Karpas-422 (cell line): ENCODE results near the gene HRC. TPM values are rescaled to one million over a fixed set of nuclear protein-coding genes. Genes with fewer than 3 reads are reported as not detected.

Experiments used
- DNase-seq: peaks from one replicate; pipeline ENCODE4 v3.0.0-alpha.2; 2015
- H2AFZ ChIP-seq: fragments of 200-600 bp; sonication (generic); 2 replicates; pipeline ENCODE4 v1.6.1; 2014; ENCODE audit warnings: antibody characterized with exemption, low read length, mixed read lengths
- H3K27ac ChIP-seq: fragments of 200-600 bp; sonication (generic); 2 replicates; pipeline ENCODE4 v1.5.1; 2014; ENCODE audit warnings: mild to moderate bottlenecking, low read length, moderate library complexity
- H3K27me3 ChIP-seq: fragments of 200-600 bp; sonication (generic); 2 replicates; pipeline ENCODE4 v1.6.1; 2014; ENCODE audit warnings: low read length, mixed read lengths
- H3K36me3 ChIP-seq: fragments of 200-600 bp; sonication (generic); 2 replicates; pipeline ENCODE4 v1.6.1; 2014; ENCODE audit warnings: low read length, mixed read lengths; ENCODE audit not compliant: insufficient read depth
- H3K4me1 ChIP-seq: fragments of 200-600 bp; sonication (generic); 2 replicates; pipeline ENCODE4 v1.6.1; 2014; ENCODE audit warnings: mild to moderate bottlenecking, low read length, mixed read lengths
- H3K4me2 ChIP-seq: fragments of 200-600 bp; sonication (generic); 2 replicates; pipeline ENCODE4 v1.6.1; 2014; ENCODE audit warnings: low read length, low read depth, mild to moderate bottlenecking; ENCODE audit not compliant: poor library complexity, severe bottlenecking
- H3K4me3 ChIP-seq: fragments of 200-600 bp; sonication (generic); 2 replicates; pipeline ENCODE4 v1.5.1; 2014; ENCODE audit warnings: mild to moderate bottlenecking, antibody characterized with exemption, low read length, mixed read lengths
- H3K79me2 ChIP-seq: fragments of 200-600 bp; sonication (generic); 2 replicates; pipeline ENCODE4 v1.6.1; 2014; ENCODE audit warnings: mild to moderate bottlenecking, low read length, mixed read lengths
- H3K9ac ChIP-seq: fragments of 200-600 bp; sonication (generic); 2 replicates; pipeline ENCODE4 v1.6.0; 2014; ENCODE audit warnings: low read length
- H3K9me2 ChIP-seq: fragments of 200-600 bp; sonication (generic), shearing (Covaris generic); replicated peaks from 2 replicates; pipeline ENCODE4 v1.6.0; 2014; ENCODE audit warnings: mild to moderate bottlenecking, low read length, moderate library complexity; ENCODE audit not compliant: insufficient read depth
- H3K9me3 ChIP-seq: fragments of 300-700, 200-600 bp; sonication (generic); 2 replicates; pipeline ENCODE4 v1.6.1; 2014; ENCODE audit warnings: low read length, mixed read lengths
- H4K20me1 ChIP-seq: fragments of 200-600 bp; sonication (generic); 2 replicates; pipeline ENCODE4 v1.6.1; 2014; ENCODE audit warnings: mild to moderate bottlenecking, antibody characterized with exemption, low read length, low read depth; ENCODE audit not compliant: insufficient read depth
- total RNA-seq: library from RNA; depleted of rRNA; stranded (reverse); fragments of >200 nt; shearing (Covaris generic); gene quantifications from 2 replicates; pipeline ENCODE4 v1.2.3, GENCODE V29; 2014; ENCODE audit warnings: low replicate concordance

HRC gene
- total RNA-seq, 1 experiment from 2014 or later: not detected

DNA sequence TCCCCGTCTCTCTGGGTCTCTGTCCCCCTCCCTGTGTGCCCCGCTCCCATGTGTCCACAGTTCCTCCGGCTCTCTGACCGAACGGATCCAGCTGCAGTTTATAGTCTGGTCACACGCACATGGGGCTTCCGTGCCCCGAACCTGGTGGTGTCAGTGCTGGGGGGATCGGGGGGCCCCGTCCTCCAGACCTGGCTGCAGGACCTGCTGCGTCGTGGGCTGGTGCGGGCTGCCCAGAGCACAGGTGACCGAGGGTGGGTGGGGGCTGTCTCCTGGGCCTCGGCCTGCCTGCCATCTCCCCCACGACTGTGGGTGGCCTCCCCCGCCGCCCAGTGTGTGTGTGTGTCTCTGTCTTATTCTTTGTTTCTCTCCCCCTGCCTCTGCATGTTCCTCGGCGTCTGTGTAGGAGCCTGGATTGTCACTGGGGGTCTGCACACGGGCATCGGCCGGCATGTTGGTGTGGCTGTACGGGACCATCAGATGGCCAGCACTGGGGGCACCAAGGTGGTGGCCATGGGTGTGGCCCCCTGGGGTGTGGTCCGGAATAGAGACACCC is 12.7 kb upstream of the HRC start:
- no peak for DNase-seq
- no peak overlapping the region for H3K4me3 ChIP-seq
- H3K9me3 ChIP-seq: no peaks in the 10 kb centered on the region
- H3K9ac ChIP-seq: no peak overlapping the region
- no peaks in the 10 kb centered on the region for H3K36me3 ChIP-seq
- no peaks in the 10 kb centered on the region for H3K9me2 ChIP-seq
- H2AFZ ChIP-seq: no peak overlapping the region
- H3K27ac ChIP-seq: no peak overlapping the region
- H4K20me1 ChIP-seq: no peaks in the 10 kb centered on the region
- H3K27me3 ChIP-seq: no peaks in the 10 kb centered on the region
- H3K4me2 ChIP-seq: no peak overlapping the region
- no peaks in the 10 kb centered on the region for H3K4me1 ChIP-seq
- H3K79me2 ChIP-seq: no peaks in the 10 kb centered on the region

GRCh38 chr19:49165865-49166301 is 10.7 kb upstream of the HRC start:
- Histone ChIP-seq H2AFZ (no peak overlapping the region), H3K4me2 (no peak overlapping the region), H3K4me1 (no peaks in the 10 kb centered on the region), H3K79me2 (no peaks in the 10 kb centered on the region), H3K9me3 (no peaks in the 10 kb centered on the region), H3K9ac (no peak overlapping the region), H3K36me3 (no peaks in the 10 kb centered on the region), H3K27ac (no peak overlapping the region), H3K4me3 (no peak overlapping the region), H3K27me3 (no peaks in the 10 kb centered on the region), H3K9me2 (no peaks in the 10 kb centered on the region), H4K20me1 (no peaks in the 10 kb centered on the region)
- DNase-seq: no peak

DNA sequence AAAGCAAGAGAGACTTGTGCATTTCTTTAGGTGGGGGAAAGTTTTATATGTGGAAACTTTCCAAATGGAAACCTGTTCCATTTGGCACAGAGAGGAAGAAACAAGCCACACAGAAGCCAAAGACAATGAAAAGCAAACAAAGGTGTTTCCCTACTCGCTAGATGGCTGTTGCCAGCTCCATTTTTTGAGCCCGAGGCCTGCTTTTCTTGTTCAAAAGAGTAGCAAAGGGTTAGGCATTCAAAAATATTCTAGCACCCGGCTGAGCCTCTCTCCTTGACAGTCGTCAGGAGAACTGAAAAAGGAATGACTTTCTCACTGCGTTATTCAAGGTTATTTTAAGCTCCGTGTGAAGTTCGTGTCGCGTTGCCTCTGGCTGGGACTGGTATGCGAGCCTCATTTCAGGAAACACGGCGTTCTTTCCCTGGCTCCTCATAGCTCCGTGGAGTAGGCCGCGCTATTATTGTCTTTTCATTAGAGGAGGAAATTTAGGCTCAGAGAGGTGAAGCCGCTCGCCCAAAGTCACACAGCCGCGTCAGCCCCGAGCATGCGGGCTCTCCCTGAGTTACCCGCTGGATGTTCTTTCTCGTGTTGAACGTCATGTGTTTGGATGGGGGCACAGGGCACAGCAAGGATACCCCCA is 10.0 kb upstream of the HRC start:
- no peak overlapping the region for H3K9ac ChIP-seq
- no peaks in the 10 kb centered on the region for H3K36me3 ChIP-seq
- no peaks in the 10 kb centered on the region for H4K20me1 ChIP-seq
- H3K27ac ChIP-seq: no peak overlapping the region
- no peak overlapping the region for H3K4me2 ChIP-seq
- no peak overlapping the region for H2AFZ ChIP-seq
- H3K9me3 ChIP-seq: no peaks in the 10 kb centered on the region
- no peaks in the 10 kb centered on the region for H3K9me2 ChIP-seq
- H3K4me1 ChIP-seq: no peaks in the 10 kb centered on the region
- no peak overlapping the region for H3K4me3 ChIP-seq
- DNase-seq: no peak
- no peaks in the 10 kb centered on the region for H3K79me2 ChIP-seq
- H3K27me3 ChIP-seq: no peaks in the 10 kb centered on the region

DNA sequence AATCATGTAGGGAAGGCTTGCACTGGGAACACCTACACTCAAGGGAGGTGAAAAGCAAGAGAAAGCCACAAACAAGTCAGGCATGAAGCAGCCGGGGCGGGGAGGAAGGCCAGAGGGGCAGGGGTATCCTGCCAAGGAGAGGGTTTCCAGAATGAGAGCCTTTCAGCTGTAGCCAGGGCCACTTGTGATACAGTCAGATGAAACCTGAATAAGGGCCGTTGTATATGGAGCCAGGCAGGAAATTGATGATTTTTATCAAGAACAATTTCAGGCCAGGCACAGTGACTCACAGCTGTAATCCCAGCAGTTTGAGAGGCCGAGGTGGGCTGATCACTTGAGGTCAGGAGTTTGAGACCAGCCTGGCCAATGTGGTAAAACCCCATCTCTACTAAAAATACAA is 6.8 kb upstream of the HRC start:
- no peak for DNase-seq
- no peaks in the 10 kb centered on the region for H3K4me1 ChIP-seq
- no peaks in the 10 kb centered on the region for H4K20me1 ChIP-seq
- no peaks in the 10 kb centered on the region for H3K9me3 ChIP-seq
- no peak overlapping the region for H2AFZ ChIP-seq
- 0 out of 2 replicates have a peak, but pooled peaks cover 2% of the 10 kb centered on the region for H3K27me3 ChIP-seq
- H3K4me3 ChIP-seq: no peak overlapping the region
- H3K79me2 ChIP-seq: no peaks in the 10 kb centered on the region
- H3K27ac ChIP-seq: no peak overlapping the region
- H3K4me2 ChIP-seq: no peak overlapping the region
- H3K9ac ChIP-seq: no peak overlapping the region
- H3K9me2 ChIP-seq: no peaks in the 10 kb centered on the region
- H3K36me3 ChIP-seq: no peaks in the 10 kb centered on the region

- no peak for DNase-seq
- no peaks in the 10 kb centered on the region for H3K9me3 ChIP-seq
- no peaks in the 10 kb centered on the region for H3K4me1 ChIP-seq
- no peak overlapping the region for H3K4me3 ChIP-seq
- H2AFZ ChIP-seq: no peak overlapping the region; the same call in 1 of the 2 replicates
- no peaks in the 10 kb centered on the region for H4K20me1 ChIP-seq
- no peak overlapping the region for H3K4me2 ChIP-seq
- 0 out of 2 replicates have a peak, but pooled peaks cover 2% of the 10 kb centered on the region for H3K27me3 ChIP-seq
- no peaks in the 10 kb centered on the region for H3K36me3 ChIP-seq
- no peaks in the 10 kb centered on the region for H3K79me2 ChIP-seq
- no peak overlapping the region for H3K9ac ChIP-seq
- no peaks in the 10 kb centered on the region for H3K9me2 ChIP-seq
- H3K27ac ChIP-seq: no peak overlapping the region
Observed at GRCh38 chr19:49160450-49161189, 5.4 kb upstream of the HRC start.

GRCh38 chr19:49157445-49158224 is 2.4 kb upstream of the HRC start, which contains the start of gene TRPM4:
Gene TRPM4 (plus strand): TSS chr19:49157792. CDS start chr19:49157867, 75 bp downstream.
- H3K79me2 ChIP-seq: no peaks in the 10 kb centered on the region
- H3K9me3 ChIP-seq: no peaks in the 10 kb centered on the region
- DNase-seq: no peak
- H3K9ac ChIP-seq: no peak within 1 kb of the TSS
- no peaks in the 10 kb centered on the region for H4K20me1 ChIP-seq
- no peak within 1 kb of the TSS for H3K4me3 ChIP-seq
- no peaks in the 10 kb centered on the region for H3K4me1 ChIP-seq
- H3K36me3 ChIP-seq: no peaks in the 10 kb centered on the region
- H3K4me2 ChIP-seq: no peak within 1 kb of the TSS
- H2AFZ ChIP-seq: no peak within 1 kb of the TSS
- no peaks in the 10 kb centered on the region for H3K9me2 ChIP-seq
- no peak within 1 kb of the TSS for H3K27ac ChIP-seq
- 0 out of 2 replicates have a peak, but pooled peaks cover 2% of the 10 kb centered on the region for H3K27me3 ChIP-seq

DNA sequence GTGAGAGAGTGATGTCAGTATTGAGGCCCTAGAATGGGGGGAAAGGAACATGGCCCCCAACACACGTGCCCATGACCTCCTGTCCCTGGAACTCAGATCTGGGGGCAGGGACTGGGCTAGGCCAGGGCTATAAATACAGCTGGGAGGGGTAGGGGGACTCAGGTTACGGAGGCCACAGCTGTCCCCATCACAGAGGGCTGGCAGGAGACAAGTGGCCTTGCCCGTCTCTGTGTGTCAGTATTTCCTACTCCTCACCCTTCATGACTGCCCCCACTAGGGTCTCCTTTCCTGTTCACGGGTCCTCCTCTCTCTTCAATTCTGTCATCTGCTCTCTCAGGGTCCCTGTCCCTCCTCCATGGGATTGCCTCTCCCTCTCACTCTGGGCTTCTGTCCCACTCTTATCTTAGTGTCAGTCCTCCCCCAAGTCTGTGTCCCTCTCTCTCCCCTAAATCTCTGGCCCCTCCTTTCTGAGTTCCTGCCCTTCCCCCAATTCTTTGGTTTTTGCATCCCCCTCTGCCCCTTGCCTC is 687 bp upstream of the HRC start:
- Histone ChIP-seq H2AFZ (no peak overlapping the region), H3K4me2 (no peak overlapping the region), H3K79me2 (no peaks in the 10 kb centered on the region), H3K27me3 (0 out of 2 replicates have a peak, but pooled peaks cover 2% of the 10 kb centered on the region), H3K9ac (no peak overlapping the region), H3K36me3 (no peaks in the 10 kb centered on the region), H3K27ac (no peak overlapping the region), H3K4me3 (no peak overlapping the region), H3K9me3 (no peaks in the 10 kb centered on the region), H4K20me1 (no peaks in the 10 kb centered on the region), H3K4me1 (no peaks in the 10 kb centered on the region), H3K9me2 (no peaks in the 10 kb centered on the region)
- DNase-seq: no peak
